MM.1S (cell line): ENCODE measurements around the gene NKAPD1.
"Not testable (repeated sequence)": the region's sequence is repeated elsewhere in the genome, so short reads cannot be mapped to it uniquely, and the experiment has no call there.

Experiments
- DNase-seq: peaks from one replicate; pipeline ENCODE4 v3.0.0-alpha.2; 2015
- H2AFZ ChIP-seq: fragments of 300-600 bp; sonication (generic); 2 replicates; pipeline ENCODE4 v1.6.0; 2016; ENCODE audit warnings: antibody characterized with exemption, low read length
- H3F3A ChIP-seq: fragments of 300-600 bp; sonication (generic); 2 replicates; pipeline ENCODE4 v1.6.1; 2016; ENCODE audit warnings: mild to moderate bottlenecking, antibody characterized with exemption, low read length, moderate library complexity, mixed read lengths; ENCODE audit not compliant: insufficient read depth
- H3K27ac ChIP-seq: fragments of 300-600 bp; sonication (generic); 2 replicates; pipeline ENCODE4 v1.5.1; 2016; ENCODE audit warnings: mild to moderate bottlenecking, low read length
- H3K27me3 ChIP-seq: fragments of 300-600 bp; sonication (generic); replicated peaks from 2 replicates; pipeline ENCODE4 v1.6.0; 2016; ENCODE audit warnings: low read length; ENCODE audit not compliant: insufficient read depth
- H3K36me3 ChIP-seq: fragments of 300-600 bp; sonication (generic); replicated peaks from 2 replicates; pipeline ENCODE4 v1.6.1; 2016; ENCODE audit warnings: mild to moderate bottlenecking, low read length, mixed read lengths; ENCODE audit not compliant: insufficient read depth
- H3K4me1 ChIP-seq: fragments of 300-600 bp; sonication (generic); 2 replicates; pipeline ENCODE4 v1.6.1; 2016; ENCODE audit warnings: low read length, mixed read lengths
- H3K4me2 ChIP-seq: fragments of 300-600 bp; sonication (generic); 2 replicates; pipeline ENCODE4 v1.6.0; 2016; ENCODE audit warnings: low read depth, low read length
- H3K4me3 ChIP-seq: fragments of 300-600 bp; sonication (generic); 2 replicates; pipeline ENCODE4 v1.5.1; 2016; ENCODE audit warnings: low read length, mixed read lengths
- H3K79me2 ChIP-seq: fragments of 300-600 bp; sonication (generic); 2 replicates; pipeline ENCODE4 v1.6.1; 2016; ENCODE audit warnings: mixed run types, low read length, mixed read lengths
- H3K9ac ChIP-seq: fragments of 300-600 bp; sonication (generic); 2 replicates; pipeline ENCODE4 v1.6.1; 2016; ENCODE audit warnings: low read length, mixed read lengths
- H3K9me2 ChIP-seq: fragments of 300-600 bp; sonication (generic); replicated peaks from 2 replicates; pipeline ENCODE4 v1.6.1; 2016; ENCODE audit warnings: mild to moderate bottlenecking, low read length, mixed read lengths; ENCODE audit not compliant: insufficient read depth
- H3K9me3 ChIP-seq: fragments of 300-600 bp; sonication (generic); replicated peaks from 2 replicates; pipeline ENCODE4 v1.6.1; 2016; ENCODE audit warnings: mild to moderate bottlenecking, low read length, mixed read lengths; ENCODE audit not compliant: insufficient read depth
- H4K20me1 ChIP-seq: fragments of 300-600 bp; sonication (generic); 2 replicates; pipeline ENCODE4 v1.6.1; 2016; ENCODE audit warnings: mild to moderate bottlenecking, low read length, moderate library complexity, mixed read lengths; ENCODE audit not compliant: insufficient read depth
- CTCF ChIP-seq: fragments of 300-600 bp; sonication (generic); IDR thresholded peaks from 2 replicates; pipeline ENCODE4 v1.5.1; 2016; ENCODE audit warnings: antibody characterized with exemption, low read length, mixed read lengths
- EZH2 ChIP-seq: fragments of 300-600 bp; sonication (generic); optimal IDR thresholded peaks from 2 replicates; pipeline ENCODE3; 2017; ENCODE audit warnings: low read depth, mild to moderate bottlenecking, antibody characterized with exemption, low read length, mixed read lengths
- EZH2phosphoT487 ChIP-seq: fragments of 300-600 bp; sonication (generic); IDR thresholded peaks from 2 replicates; pipeline ENCODE4 v1.6.1; 2018; ENCODE audit warnings: antibody characterized with exemption, low read length

The NKAPD1 gene

DNA sequence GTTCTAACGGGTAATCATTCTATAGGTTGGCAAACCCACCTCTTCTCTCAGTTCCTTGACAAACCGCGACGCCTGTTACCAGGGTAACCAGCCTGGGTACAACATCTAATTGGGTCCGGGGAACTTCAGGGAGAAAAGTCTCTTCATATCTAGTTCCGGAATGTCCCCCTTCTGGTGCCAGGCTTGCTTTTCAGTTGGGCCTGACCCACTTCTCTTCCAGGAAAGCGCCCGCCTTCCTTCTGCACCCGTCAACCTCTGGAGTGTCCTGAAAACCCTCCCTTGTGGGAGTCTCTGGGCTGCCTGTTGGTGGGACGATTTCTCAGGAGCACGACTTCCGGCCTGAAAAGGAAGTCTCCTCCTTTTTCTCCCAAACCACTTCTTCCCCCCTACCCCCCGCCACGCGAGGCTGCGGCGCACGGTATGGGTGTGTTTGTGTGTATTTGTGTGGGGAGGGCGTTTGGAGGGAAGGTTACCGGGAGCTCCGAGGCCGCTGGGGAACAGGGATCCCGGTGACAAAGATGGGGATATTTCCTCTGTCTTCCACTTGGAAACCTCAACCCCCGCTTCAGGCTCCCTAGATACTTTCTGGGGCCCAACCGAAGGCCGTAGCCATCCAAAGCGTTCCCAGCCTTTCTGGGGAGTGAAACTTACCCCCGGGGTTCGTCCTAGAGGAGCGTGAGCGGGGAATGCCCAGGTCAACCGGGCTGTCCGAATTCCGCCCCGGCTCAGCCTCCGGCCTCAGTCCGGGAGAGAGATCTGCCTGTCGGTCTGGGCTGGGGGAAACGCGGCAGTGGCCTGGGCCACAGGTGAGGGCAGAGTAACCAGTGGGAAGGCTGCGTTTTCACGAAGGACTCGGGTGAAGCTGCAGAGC, at the start of gene NKAPD1, which contains the start of gene PIH1D2:
TSS of gene NKAPD1 (plus strand) at position 359 of the 871 bp plus-strand sequence. CDS start 1,276 bp downstream, outside the sequence.
TSS of gene PIH1D2 (minus strand) at position 77 of the 871 bp plus-strand sequence. CDS start 843 bp downstream, outside the sequence.
- H3K4me2 ChIP-seq = peak within 1 kb of the TSS; percentile 72
- H3K9ac ChIP-seq = peak within 1 kb of the TSS; percentile 88
- no peaks in the 10 kb centered on the region for H3K9me3 ChIP-seq
- H3K27ac ChIP-seq = peak within 1 kb of the TSS; percentile 62; the same call in 1 of the 2 replicates
- H3K4me3 ChIP-seq = peak within 1 kb of the TSS; percentile 89
- peak; percentile 77 for DNase-seq
- peaks cover 6% of the 10 kb centered on the region; the same call in 1 of the 2 replicates for H3K4me1 ChIP-seq
- H3K36me3 ChIP-seq = peaks cover 10% of the 10 kb centered on the region
- H3K79me2 ChIP-seq = peaks cover 32% of the 10 kb centered on the region
- H2AFZ ChIP-seq = peak within 1 kb of the TSS; percentile 76
- no peaks in the 10 kb centered on the region for H4K20me1 ChIP-seq
- H3K9me2 ChIP-seq = no peaks in the 10 kb centered on the region
- TF ChIP-seq CTCF (no peak), EZH2phosphoT487 (no peak)
- H3F3A ChIP-seq = no peaks in the 10 kb centered on the region
- no peaks in the 10 kb centered on the region for H3K27me3 ChIP-seq

- Histone ChIP-seq H3K36me3 (0 out of 2 replicates have a peak, but pooled peaks cover 9% of the 10 kb centered on the region), H2AFZ (peak within 1 kb of the TSS; percentile 94), H3K79me2 (peaks cover 16% of the 10 kb centered on the region), H3F3A (peaks cover 10% of the 10 kb centered on the region), H3K27ac (peak within 1 kb of the TSS; percentile 81), H3K4me3 (peak within 1 kb of the TSS; percentile 86), H3K9me3 (no peaks in the 10 kb centered on the region), H3K9ac (peak within 1 kb of the TSS; percentile 93), H4K20me1 (no peaks in the 10 kb centered on the region), H3K4me1 (peaks cover 3% of the 10 kb centered on the region; the same call in 1 of the 2 replicates), H3K4me2 (peak within 1 kb of the TSS; percentile 74), H3K27me3 (no peaks in the 10 kb centered on the region), H3K9me2 (no peaks in the 10 kb centered on the region)
- peak; percentile 94 for DNase-seq
- TF ChIP-seq EZH2 = no peak
- no peak for TF ChIP-seq CTCF
- TF ChIP-seq EZH2phosphoT487 = no peak
Observed at GRCh38 chr11:112024773-112025678, 49.1 kb upstream of the NKAPD1 start, which contains the start of gene DLAT. TSS of gene DLAT (plus strand) at chr11:112025408. CDS start at chr11:112025473, 65 bp downstream.

DNA sequence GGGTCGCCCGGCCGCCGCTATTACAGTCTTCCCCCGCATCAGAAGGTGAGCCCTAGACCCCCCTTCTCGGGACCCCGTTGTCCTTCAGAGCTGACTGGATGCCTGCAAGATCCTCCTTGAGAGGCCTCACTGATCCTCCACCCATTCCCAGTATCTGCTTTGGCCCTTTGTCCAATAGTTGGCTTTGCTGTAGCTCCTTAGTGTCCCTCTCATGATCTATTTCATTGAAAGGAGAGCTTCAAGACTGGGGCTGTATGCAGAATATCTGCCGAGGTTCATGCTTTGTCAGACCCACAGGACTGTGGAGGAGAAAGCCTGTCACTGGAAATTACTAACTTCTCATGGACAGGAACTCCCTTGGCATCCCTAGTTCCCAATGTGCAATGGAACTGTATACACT, 48.4 kb upstream of the NKAPD1 start:
- no peaks in the 10 kb centered on the region for H3K9me2 ChIP-seq
- no peaks in the 10 kb centered on the region for H3K9me3 ChIP-seq
- peaks cover 18% of the 10 kb centered on the region for H3K79me2 ChIP-seq
- H3K36me3 ChIP-seq = 0 out of 2 replicates have a peak, but pooled peaks cover 9% of the 10 kb centered on the region
- peak; percentile 13 for DNase-seq
- H3K9ac ChIP-seq = peak overlapping the region; percentile 93
- peak overlapping the region; percentile 81; the same call in 1 of the 2 replicates for H3K27ac ChIP-seq
- H3K4me3 ChIP-seq = peak overlapping the region; percentile 86
- H3K27me3 ChIP-seq = no peaks in the 10 kb centered on the region
- H3K4me2 ChIP-seq = peak overlapping the region; percentile 74; the same call in 1 of the 2 replicates
- H2AFZ ChIP-seq = peak overlapping the region; percentile 94
- H3F3A ChIP-seq = peaks cover 10% of the 10 kb centered on the region
- no peak for TF ChIP-seq EZH2phosphoT487
- no peak for TF ChIP-seq CTCF
- no peak for TF ChIP-seq EZH2
- no peaks in the 10 kb centered on the region for H4K20me1 ChIP-seq
- peaks cover 3% of the 10 kb centered on the region; the same call in 1 of the 2 replicates for H3K4me1 ChIP-seq

DNA sequence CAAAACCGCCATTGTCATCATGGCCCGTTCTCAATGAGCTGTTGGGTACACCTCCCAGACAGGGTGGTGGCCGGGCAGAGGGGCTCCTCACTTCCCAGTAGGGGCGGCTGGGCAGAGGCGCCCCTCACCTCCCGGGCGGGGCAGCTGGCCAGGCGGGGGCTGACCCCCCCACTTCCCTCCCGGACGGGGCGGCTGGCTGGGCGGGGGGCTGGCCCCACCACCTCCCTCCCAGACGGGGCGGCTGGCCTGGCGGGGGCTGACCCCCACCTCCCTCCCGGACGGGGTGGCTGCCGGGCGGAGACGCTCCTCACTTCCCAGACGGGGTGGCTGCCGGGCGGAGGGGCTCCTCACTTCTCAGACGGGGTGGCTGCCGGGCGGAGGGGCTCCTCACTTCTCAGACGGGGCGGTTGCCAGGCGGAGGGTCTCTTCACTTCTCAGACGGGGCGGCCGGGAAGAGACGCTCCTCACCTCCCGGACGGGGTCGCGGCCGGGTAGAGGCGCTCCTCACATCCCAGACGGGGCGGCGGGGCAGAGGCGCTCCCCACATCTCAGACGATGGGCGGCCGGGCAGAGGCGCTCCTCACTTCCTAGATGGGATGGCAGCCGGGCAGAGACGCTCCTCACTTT, 47.2 kb upstream of the NKAPD1 start:
- H3K4me3 ChIP-seq, H3K27ac ChIP-seq, H3K36me3 ChIP-seq, H3K9me2 ChIP-seq, H3F3A ChIP-seq, H2AFZ ChIP-seq, H3K9ac ChIP-seq, H3K27me3 ChIP-seq, H3K4me1 ChIP-seq, H3K4me2 ChIP-seq, H3K9me3 ChIP-seq, H4K20me1 ChIP-seq, DNase-seq: not testable (repeated sequence)
- peaks cover 18% of the 10 kb centered on the region for H3K79me2 ChIP-seq
